GM21447 (cell line): ENCODE data around the gene CLSTN1.

Experiments used
- ATAC-seq: cut with Tn5 transposase; IDR thresholded peaks from one replicate; pipeline ENCODE4 v1.9.1; 2021; ENCODE audit not compliant: unreplicated experiment

The CLSTN1 gene

DNA sequence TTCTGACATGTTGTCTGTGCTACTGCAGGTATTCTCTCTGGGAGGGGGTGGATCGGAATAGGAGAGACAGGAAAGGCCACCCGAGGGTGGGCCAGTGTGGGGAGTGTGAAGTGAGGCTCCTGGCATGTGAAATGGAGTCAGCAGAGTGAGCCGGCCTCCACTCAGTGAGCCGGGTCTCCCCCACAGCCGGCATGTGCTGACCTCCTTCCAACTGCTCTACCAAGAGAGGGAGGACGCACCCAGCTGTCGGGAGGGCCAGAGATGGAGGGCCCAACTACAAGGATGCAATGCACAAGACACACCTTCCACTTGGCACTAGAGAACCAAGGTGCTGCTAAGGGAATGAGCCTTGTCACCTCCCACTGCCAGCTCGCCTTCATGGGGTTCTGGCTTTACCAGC, 28.2 kb upstream of the CLSTN1 start:
- ATAC-seq: no peak

DNA sequence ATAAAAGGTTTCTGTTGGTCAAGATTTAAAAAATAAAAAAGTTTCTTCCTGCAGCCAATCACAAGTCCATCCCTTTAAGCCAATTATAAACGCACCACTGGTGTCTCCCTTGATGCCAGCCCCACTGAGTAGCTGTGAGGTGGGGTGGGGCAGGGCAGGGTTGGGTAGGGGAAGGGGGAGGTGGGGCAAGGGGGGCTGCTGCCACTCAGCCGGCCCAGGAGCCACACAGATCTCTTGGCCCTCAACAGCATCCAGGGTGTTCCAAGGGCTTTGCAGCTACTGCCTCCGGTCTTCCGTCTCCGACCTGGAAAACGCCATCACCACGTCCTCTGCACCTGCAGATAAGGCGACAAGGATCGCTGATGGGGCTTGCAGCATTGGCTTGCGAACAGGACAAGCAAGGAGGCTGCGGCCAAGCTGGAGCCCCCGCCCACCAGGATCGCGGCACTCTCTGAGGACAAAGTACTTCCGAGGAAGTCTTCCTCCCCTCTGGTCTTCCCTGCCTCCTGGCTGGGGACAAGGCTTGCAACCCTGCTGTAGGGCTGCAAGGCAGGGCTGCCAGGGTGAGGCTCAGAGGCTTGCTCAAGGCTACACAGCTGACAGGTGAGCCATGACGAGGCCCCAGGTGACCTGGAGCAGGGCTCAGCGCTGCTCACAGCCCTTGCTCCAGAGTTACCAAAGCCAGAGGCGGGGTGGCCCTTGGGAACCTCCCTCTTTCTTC, 26.8 kb upstream of the CLSTN1 start:
- ATAC-seq: no peak

DNA sequence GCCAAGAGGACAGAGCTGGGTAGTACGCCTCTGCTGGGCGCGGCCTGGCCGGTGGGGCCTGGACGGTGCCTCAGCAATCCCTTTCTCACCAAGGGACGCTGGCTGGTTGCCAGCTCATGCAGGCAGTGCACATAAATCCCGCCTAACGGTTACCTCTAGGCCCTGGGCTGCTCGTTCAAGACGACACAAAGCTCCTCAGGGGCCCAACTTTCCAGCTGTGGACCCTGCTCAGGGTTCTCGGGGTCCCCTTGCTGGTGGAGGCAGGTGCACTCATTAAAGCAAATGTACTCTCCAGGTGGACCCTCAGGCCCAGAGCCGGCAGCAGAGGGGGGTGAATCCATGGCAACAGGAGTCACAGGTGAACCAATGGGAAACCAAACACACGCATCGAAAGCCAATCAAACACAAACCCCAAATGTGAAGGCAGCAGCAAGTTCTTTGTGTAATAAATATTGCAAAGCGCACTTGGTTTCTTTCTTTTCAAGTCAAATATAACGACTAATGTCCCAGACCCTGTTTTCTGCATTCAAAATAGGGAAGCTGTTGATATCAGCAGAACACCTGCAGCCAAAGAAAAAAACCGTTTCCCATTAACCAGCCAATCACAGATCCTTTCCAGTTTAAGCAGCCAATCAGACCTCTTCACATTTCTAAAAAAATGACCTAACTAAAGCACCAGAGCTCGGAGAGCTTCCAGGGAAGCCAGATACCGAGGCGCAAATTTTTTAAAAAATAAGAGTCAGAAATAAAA, 26.1 kb upstream of the CLSTN1 start:
- ATAC-seq: no peak

DNA sequence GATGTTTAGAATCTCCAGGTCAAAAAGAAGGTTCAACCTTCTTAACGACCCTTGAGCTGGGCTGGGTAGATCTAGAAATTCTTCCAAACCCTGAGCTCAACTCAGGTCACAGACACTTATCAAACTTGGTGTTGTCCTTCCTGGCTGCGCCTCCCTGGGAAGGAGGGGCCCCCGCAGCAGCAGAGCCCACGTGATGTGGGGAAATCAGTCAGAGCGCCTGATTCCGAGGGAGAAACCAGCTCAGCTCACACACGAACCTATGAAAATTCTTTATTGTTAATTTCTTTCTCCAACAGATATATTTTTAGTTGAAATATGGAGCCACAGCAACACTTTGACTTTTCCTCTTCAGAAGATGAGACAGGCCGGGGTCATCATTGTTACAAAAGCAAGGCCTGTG, 24.3 kb upstream of the CLSTN1 start:
- no peak for ATAC-seq

DNA sequence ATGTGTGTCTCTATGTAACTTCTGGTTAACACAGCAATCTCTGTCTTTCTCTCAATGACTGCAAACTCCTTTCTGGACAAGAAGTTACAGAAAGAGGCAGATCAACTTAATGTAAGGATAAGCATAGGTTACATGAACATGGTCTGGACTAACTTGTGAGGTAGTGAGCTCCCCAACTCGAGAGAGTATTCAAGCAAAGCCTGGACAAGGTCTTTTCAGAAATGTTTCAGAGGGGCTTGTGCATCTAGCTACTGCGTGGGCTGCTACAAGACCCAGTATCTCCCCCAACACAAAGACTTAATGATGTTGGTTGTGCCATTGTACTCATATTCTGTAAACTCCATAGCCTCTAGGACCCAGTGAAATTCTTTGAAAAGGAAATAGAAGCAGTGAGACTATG, 23.5 kb upstream of the CLSTN1 start:
- no peak for ATAC-seq

DNA sequence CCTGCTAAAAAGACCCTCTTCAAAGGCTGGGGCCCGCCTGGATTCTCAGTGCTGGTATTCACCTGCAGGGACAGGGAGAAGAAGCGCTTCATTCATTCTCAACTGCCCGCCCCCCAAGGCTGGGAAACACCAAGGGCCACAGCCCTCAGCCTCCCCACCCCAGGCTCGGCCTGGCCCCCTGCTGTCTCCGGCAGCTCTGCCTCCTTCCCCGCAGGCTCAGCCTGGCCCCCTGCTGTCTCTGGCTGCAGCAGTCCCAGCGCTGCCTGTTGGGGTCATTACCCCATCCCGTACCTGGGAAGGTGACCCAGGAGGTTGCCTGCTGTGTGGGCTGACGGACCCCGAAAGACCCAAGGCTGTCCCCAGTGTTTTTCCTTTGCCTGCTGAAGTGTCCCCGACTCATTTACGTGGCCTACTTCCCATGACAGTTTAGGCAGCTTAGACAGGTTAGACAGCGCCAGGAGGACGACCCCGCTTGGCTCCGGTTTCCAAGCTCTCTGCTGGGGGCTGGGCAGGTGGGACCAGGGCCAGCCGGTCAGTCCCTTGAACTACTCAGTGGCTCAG, 22.9 kb upstream of the CLSTN1 start:
- ATAC-seq: no peak

DNA sequence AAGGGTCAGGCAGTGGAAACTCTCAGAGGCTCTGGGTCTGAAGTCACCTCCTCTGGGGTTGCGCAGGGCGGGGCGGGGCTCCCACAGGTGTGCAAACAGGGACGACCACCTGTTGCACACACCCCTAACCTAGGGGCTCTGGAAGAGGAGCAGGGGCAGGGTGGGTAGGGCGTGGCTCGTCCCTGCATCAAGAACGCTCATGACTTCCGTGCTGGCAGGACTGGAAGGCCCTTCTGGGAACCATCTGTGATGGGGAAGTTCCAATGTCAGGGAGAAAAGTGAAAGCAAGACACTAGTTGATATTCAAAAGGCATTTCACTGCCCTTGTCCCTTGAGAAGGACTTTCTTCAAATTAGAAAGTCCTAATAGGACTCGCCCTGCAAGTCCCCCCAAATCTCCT, 22.1 kb upstream of the CLSTN1 start:
- no peak for ATAC-seq

DNA sequence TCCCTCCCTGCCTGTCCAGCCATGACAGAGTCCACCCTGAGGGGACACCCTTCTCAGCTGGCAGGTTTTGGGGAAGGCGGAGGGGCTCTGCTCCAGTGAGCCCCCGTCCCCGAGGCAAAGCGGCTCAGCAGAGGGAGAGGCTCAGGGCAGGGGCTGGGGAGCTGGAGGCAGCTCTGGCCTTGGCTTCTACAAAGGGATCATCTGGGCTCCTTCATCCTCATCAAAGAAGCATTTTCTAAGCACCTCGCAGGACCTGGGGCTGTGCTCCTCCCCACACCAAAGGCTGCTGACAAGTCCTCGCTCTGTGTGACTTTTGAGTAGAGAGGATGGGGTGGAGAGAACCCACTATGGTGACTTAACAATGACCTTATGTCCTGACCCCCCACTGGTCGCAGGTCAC, 21.0 kb upstream of the CLSTN1 start:
- ATAC-seq: no peak

DNA sequence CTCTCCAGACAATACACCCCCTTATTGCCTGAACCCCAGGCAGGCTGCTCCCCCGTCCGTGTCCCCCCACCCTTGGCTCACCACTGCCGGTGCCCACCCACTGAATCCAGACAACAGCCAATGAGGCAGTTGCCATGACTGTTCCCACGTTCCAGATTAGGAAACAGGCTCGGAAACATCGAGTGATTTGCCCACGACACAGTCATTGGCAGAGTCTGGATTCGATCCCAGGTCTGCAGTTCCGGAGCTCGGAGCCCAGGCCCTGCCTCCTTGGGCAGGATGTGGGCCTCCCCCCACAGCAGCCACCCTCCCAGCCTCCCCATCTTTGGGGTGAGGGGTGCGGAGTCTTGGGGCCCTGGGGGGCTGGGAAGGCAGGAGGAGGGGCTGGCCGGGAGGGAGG, 20.3 kb upstream of the CLSTN1 start:
- no peak for ATAC-seq

DNA sequence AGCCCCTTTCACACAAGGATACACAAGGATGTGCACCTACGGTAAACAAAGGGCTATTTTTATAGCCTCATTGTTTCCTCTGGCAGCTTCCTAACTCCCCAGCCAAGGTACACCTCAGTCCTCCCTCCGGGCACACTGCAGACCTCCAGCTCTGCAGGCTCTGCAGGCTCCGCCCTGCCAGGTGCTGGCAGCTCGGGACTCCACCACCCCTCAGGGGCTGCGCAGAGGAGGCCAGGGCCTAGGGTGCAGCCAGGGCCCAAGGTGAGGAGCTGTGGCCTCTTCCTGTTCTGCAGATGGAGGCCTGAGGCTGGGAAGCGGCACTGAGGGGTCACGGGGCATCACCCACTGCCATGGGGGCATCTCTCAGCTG, 19.8 kb upstream of the CLSTN1 start:
- no peak for ATAC-seq

DNA sequence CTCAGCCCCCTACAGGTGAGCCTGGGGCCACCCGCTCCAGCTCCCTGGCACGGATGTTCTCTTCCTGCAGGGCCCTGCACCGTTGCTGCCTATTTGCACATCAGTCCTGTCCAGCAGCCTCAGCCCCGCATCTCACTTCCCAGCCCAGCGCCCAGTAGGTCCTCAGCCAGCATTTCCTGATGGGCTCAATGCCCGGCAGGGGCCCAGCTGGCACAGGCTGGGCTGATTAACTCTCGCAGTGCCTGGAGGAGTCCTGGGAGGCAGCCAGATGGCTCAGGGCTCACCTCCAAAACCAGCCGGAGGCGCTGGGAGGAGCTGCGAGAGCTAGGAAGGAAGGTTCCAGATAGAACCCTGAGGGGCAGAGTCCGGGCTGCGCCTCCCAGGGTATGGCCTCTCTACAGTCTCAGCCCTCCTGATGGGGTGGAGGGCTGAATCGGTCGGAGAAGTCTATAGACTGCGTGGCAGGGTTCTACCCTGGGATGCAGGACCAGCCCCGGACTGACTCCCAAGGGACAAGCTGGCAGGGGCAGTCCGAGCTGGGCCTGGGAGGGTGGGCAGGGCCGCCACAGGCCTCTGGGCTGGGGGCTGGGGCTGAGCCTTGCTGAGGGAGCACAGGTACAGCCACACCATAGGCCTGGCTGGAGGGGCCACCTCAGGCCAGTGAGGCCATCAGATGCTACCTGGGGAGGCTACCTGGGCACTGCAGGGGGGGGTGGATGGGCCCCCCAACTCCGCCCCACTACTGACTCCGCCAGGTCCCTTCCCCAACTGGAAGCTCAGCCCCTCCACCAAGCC, 19.2 kb upstream of the CLSTN1 start:
- ATAC-seq: no peak

DNA sequence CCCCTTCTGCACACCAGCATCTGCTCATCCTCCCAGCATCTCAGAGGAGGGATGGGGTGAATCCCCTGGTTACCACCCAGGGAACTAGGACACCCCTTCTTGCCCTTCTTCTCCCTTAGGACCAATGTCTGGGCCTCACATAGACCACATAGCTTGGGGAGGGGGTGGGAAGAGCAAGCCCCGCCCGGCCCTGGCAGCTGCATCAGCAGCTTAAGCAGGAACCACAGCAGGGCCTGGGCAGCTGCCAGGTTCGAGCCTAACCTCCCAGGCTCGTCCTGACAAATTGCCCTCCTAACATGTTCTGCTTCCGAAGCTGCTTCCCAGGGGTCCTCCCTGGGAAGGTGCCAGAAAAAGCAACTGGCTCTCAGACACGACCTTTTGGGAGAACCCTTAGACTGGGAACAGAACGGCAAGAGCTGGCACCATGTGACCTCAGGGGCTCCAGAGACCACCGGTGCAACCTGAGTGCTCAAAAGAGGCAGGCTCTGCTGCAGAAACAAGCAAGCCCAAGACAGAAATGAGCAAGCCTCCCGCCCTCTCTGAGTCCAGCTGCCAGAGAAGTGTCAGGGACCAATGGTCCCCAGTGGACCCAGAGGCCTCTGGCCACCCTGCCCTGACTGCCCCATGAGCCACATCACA, 18.4 kb upstream of the CLSTN1 start:
- ATAC-seq: no peak

DNA sequence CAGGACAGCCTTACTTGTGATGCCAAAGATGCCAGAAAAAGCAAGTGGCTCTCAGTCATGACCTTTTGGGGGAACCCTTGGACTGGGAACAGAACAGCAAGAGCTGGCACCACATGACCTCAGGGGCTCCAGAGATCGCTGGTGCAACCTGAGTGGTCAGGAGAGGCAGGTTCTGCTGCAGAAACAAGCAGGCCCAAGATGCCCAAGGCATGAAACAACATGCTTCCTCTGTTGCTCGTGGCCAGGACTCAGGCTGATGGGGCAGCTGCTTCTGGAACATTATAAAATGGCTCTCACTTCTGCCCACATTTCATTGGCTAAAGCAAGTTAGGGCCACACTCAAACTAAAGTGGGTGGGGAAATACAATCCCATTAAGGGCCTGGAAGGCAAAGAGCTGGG, 17.7 kb upstream of the CLSTN1 start:
- ATAC-seq: no peak

DNA sequence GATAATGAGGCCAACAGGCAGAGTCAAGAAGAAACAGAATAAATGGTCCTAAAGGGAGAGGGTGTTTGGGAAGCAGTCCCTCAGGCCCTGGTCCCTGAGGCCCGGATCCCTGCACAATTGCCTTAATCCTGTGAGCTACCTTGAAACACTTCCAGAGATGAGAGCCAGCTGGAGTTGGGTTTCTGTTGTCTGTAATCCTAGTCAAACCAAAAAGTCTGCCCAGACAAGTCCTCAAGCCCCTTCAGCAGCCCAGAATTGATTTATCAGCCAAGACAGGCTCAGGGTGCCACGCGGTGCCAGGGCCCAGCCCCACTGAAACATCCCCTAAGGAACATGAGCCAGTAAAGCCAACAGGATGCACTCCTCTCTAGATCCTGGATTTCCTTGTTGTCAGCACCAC, 16.4 kb upstream of the CLSTN1 start:
- ATAC-seq: no peak

DNA sequence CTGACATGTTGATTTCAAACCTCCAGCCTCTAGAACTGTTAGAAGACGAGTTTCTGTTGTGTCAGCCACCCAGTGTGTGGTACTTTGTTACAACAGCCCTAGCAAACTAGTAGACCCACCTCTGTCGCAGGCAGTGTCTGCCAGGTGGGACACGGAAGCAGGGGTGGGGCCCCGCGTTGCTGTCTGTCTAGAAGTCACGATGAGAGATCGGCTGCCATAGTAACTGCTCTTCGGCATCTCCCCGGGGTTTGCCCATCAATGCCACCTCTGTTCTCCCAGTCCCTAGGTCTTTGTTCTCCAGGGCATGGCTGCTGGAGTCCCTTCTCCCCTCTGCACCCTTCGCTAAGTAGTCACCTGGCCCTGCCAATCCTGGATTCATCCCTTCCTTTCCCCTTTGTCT, 15.2 kb upstream of the CLSTN1 start:
- ATAC-seq: no peak

DNA sequence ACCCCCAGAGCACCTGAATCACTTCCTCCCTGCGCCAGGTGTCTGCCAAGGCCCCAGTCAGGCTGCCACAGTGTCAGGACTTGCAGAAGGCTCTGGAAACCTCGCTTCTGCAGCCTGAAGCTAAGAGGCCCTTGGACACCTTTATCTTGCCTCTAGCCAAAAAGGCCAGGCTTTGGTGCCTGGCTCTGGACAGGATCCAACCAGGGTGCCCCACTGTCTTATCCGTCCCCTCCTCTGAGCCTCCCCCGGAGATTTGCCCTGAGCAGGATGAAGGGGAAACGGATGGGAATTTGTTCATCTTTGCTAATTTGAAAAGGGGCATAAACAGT, 12.8 kb upstream of the CLSTN1 start:
- no peak for ATAC-seq

DNA sequence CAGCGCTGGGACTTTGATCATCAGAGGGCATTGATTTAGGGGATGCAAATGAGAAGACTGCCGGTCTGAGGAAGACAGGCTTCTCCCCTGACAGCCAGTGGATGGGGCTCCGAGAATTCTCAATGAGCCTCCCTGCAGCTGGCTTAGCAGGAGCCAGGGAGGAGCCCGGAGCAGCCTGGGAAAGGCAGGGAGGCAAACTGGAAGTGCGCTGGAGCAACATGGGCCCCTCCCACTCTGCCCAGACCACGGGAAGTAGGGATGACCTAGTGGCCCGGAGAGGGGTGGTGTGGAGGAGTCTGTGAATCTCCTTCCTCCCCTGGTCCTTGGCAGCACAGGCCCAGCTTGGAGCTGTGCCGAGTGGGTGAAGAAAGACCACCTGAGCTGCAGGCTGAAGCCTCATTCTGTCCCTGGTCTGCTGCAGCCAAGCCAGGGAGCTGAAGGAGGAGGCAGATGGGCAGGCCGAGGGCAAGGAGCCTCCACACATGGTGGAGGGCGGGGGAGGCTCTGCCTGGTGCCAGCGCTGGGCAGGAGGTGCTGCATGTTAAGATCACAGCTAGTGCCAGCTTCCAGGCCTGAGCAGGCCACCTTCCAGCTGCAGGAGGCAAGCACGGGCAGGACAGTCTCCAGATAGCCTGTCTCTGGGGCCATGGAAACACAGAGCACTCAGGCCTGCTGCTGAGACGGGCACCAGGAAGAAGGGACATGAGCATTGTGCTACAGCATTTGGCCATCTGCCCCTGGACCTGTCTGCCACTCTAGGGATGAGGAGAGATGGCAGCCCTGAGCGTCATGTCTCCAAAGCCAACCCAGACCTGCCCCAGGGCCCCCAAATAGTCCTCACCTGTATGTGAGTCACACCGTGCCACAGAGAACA, 12.2 kb upstream of the CLSTN1 start:
- ATAC-seq: no peak

DNA sequence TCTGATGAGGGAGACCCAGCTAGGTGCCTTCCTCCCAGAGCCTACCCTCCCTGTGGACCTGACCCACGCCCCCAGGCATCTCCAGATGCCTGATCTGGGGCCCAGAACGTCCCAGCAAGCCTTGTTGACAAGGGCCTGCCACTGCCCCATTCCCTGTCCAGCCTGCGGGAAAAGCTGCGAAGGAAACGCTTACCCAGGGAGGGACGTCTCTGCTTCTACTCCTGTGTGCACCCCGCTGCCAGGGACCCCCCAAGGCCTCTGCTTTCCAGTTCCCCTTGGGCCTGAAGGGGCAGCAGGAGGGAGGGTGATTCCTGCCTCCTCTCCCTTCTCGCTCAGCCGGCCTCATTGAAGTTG, 11.6 kb upstream of the CLSTN1 start:
- ATAC-seq: no peak

DNA sequence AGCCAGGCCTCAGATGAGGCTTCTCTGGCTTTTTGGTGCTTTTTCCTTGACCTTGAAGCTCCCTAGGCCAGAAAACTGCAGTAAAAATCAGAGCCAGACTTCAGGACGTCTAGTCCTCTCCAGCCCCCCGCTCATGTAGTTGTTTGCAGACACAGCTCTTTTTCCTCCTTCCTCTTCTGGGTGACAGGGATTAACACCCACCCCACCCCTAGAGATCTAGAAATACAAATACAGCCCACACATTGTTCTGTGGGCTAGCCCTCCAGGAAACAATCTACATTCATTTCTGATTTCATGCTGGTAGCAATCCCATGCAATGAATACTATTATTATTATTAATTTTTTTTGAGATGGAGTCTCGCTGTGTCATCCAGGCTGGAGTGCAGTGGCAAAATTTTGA, 9.9 kb upstream of the CLSTN1 start:
- no peak for ATAC-seq

DNA sequence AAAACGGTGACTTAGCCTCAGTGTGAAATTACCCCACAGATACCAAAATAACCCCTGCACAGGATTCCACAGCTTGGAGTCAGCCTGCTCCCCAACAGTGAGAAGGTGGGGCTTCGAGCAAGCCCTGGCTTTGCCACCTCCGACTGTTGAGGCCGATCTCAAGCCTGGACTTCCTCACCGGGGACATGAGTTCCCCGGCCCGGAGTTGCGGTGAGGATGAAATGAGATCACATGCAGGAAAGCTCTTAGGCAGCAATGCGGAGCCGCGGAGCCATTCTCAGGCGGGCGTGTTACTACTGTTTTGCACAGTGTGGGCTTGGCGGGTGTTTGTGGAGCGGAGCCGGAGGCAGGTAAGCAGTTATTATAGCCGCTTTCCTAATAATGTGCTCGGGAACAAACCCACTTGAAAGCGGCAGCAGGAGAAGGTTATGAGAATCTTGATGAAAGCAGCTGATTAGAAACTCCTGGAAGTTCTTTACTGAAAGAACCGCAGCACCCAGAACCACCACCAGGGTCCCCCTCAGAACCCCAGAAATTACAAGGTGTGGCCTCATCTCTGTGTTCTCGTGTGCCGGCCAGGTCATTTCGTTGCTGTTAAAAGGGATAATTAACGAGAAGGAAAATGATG, 3.9 kb upstream of the CLSTN1 start:
- ATAC-seq: no peak
